GM23338 (cell line): Measurements from ENCODE around the gene TMX2. TPM values are rescaled to one million over a fixed set of nuclear protein-coding genes. Genes with fewer than 3 reads are reported as not detected.
A peak's percentile ranks its signal among the peaks of the same experiment; 100 is the strongest.

Experiments used
- ATAC-seq: fragments of 200-7000 bp; cut with Tn5 transposase; 3 replicates; pipeline ENCODE4 v1.9.1; 2020
- DNase-seq: peaks from one replicate; pipeline ENCODE4 v3.0.0-alpha.2; 2015; ENCODE audit warnings: low spot score
- H2AFZ ChIP-seq: fragments of 200-600 bp; sonication (generic); 2 replicates; pipeline ENCODE4 v1.8.0; 2016; ENCODE audit warnings: antibody characterized with exemption, mild to moderate bottlenecking, moderate library complexity
- H3F3A ChIP-seq: fragments of 200-600 bp; sonication (generic); replicated peaks from 2 replicates; pipeline ENCODE4 v1.8.0; 2017; ENCODE audit warnings: antibody characterized with exemption, mixed run types, low read depth
- H3K27ac ChIP-seq: fragments of 200-600 bp; sonication (generic); 2 replicates; pipeline ENCODE4 v1.6.1; 2016; ENCODE audit warnings: low read depth
- H3K27me3 ChIP-seq: fragments of 200-600 bp; sonication (generic); 2 replicates; pipeline ENCODE4 v1.8.0; 2016; ENCODE audit warnings: mild to moderate bottlenecking, mixed run types, moderate library complexity; ENCODE audit not compliant: insufficient read depth
- H3K36me3 ChIP-seq: fragments of 200-600 bp; sonication (generic); 2 replicates; pipeline ENCODE4 v1.8.0; 2016; ENCODE audit warnings: mild to moderate bottlenecking; ENCODE audit not compliant: insufficient read depth
- H3K4me1 ChIP-seq: fragments of 200-600 bp; sonication (generic); 2 replicates; pipeline ENCODE4 v1.8.0; 2016; ENCODE audit warnings: mild to moderate bottlenecking, moderate library complexity; ENCODE audit not compliant: insufficient read depth
- H3K4me2 ChIP-seq: fragments of 200-600 bp; sonication (generic); 2 replicates; pipeline ENCODE4 v1.7.1; 2017; ENCODE audit warnings: mixed run types
- H3K4me3 ChIP-seq: fragments of 200-600 bp; sonication (generic); 2 replicates; pipeline ENCODE4 v1.6.1; 2016; ENCODE audit warnings: mixed run types
- H3K79me2 ChIP-seq: fragments of 200-600 bp; sonication (generic); replicated peaks from 2 replicates; pipeline ENCODE4 v1.8.0; 2017; ENCODE audit warnings: mild to moderate bottlenecking; ENCODE audit not compliant: insufficient read depth
- H3K9me2 ChIP-seq: fragments of 200-600 bp; sonication (generic); 2 replicates; pipeline ENCODE4 v1.8.0; 2017; ENCODE audit not compliant: insufficient read depth
- H4K20me1 ChIP-seq: fragments of 200-600 bp; sonication (generic); replicated peaks from 2 replicates; pipeline ENCODE4 v1.8.0; 2017; ENCODE audit warnings: mild to moderate bottlenecking; ENCODE audit not compliant: insufficient read depth
- H3K27ac Mint-ChIP-seq: 2 replicates; pipeline ENCODE4 v1.8.0; 2020; ENCODE audit warnings: inconsistent platforms, mild to moderate bottlenecking, moderate library complexity, mixed read lengths
- H3K27me3 Mint-ChIP-seq: 3 replicates; pipeline ENCODE4 v1.8.0; 2022; ENCODE audit warnings: low read depth, mild to moderate bottlenecking, moderate library complexity, mixed read lengths, inconsistent platforms; ENCODE audit not compliant: insufficient read depth, poor library complexity
- H3K36me3 Mint-ChIP-seq: 3 replicates; pipeline ENCODE4 v1.8.0; 2021; ENCODE audit warnings: low read depth, mild to moderate bottlenecking, inconsistent platforms, moderate library complexity, mixed read lengths
- H3K4me1 Mint-ChIP-seq: 3 replicates; pipeline ENCODE4 v1.8.0; 2020; ENCODE audit warnings: mild to moderate bottlenecking, inconsistent platforms, mixed read lengths
- H3K4me3 Mint-ChIP-seq: 3 replicates; pipeline ENCODE4 v1.8.0; 2021; ENCODE audit warnings: moderate library complexity, mild to moderate bottlenecking, inconsistent platforms, mixed read lengths
- H3K9me3 Mint-ChIP-seq: 3 replicates; pipeline ENCODE4 v1.8.0; 2020; ENCODE audit warnings: moderate library complexity, mild to moderate bottlenecking, inconsistent platforms, mixed read lengths
- CREB1 ChIP-seq: fragments of 250-450 bp; sonication (Bioruptor Pico); IDR thresholded peaks from 2 replicates; pipeline ENCODE4 v1.5.0; 2020; ENCODE audit warnings: low read depth, mild to moderate bottlenecking, moderate library complexity
- EZH2 ChIP-seq: fragments of 200-600 bp; sonication (generic); IDR thresholded peaks from one replicate; pipeline ENCODE4 v1.8.0; 2017; ENCODE audit warnings: antibody characterized with exemption, mild to moderate bottlenecking, low read depth; ENCODE audit not compliant: unreplicated experiment
- EZH2phosphoT487 ChIP-seq: fragments of 200-600 bp; sonication (generic); IDR thresholded peaks from one replicate; pipeline ENCODE4 v1.8.1; 2018; ENCODE audit warnings: antibody characterized with exemption; ENCODE audit not compliant: unreplicated experiment
- JUNB ChIP-seq: IDR thresholded peaks from one replicate; pipeline ENCODE4 v1.6.1; 2016; ENCODE audit warnings: antibody characterized with exemption; ENCODE audit not compliant: unreplicated experiment
- STAT1 ChIP-seq: IDR thresholded peaks from one replicate; pipeline ENCODE4 v1.6.1; 2016; ENCODE audit warnings: antibody characterized with exemption; ENCODE audit not compliant: unreplicated experiment
- ZNF114 ChIP-seq: fragments of 250-450 bp; sonication (Bioruptor Pico); IDR thresholded peaks from 2 replicates; pipeline ENCODE4 v1.5.0; 2020; ENCODE audit warnings: mild to moderate bottlenecking, moderate library complexity
- ZNF331 ChIP-seq: fragments of 250-450 bp; sonication (Bioruptor Pico); IDR thresholded peaks from 2 replicates; pipeline ENCODE4 v1.5.0; 2020; ENCODE audit warnings: low read depth, mild to moderate bottlenecking, moderate library complexity
- polyA plus RNA-seq: library from polyadenylated mRNA; unstranded; fragments of >200 nt; fragmentation: Nextera tagmentation; extraction: Ambion mirVana; gene quantifications from 2 replicates; pipeline ENCODE4 v1.2.1, GENCODE V29; 2016
- total RNA-seq: library from RNA; depleted of rRNA; stranded (reverse); fragments of >200 nt; shearing (Covaris generic); gene quantifications from 2 replicates; pipeline ENCODE4 v1.2.3, GENCODE V29; 2014
- TF ChIP-seq, protein P1 (sequence below): IDR thresholded peaks from 2 replicates; pipeline ENCODE4 v1.6.1; 2016; ENCODE audit warnings: antibody characterized with exemption
- TF ChIP-seq, protein P2 (sequence below): IDR thresholded peaks from one replicate; pipeline ENCODE4 v1.6.1; 2018; ENCODE audit warnings: antibody characterized with exemption; ENCODE audit not compliant: unreplicated experiment
- TF ChIP-seq, protein P3 (sequence below): fragments of 250-450 bp; sonication (Bioruptor Pico); IDR thresholded peaks from 2 replicates; pipeline ENCODE4 v1.5.0; 2020; ENCODE audit warnings: mild to moderate bottlenecking, moderate library complexity
- TF ChIP-seq, protein P4 (sequence below), 2 experiments: fragments of 200-600 bp in 1 of 2; sonication (generic) in 1 of 2; conservative IDR thresholded peaks; 2 replicates each; pipeline versions ENCODE4 v1.5.1 to v1.6.1; 2016 to 2017; ENCODE audit warnings: antibody characterized with exemption in 2 of 2, low read depth in 2 of 2, mild to moderate bottlenecking in 2 of 2, moderate library complexity in 1 of 2

Gene TMX2
- total and polyA plus RNA-seq, 2 experiments from 2014 or later: 59.2 to 69.3 TPM

DNA sequence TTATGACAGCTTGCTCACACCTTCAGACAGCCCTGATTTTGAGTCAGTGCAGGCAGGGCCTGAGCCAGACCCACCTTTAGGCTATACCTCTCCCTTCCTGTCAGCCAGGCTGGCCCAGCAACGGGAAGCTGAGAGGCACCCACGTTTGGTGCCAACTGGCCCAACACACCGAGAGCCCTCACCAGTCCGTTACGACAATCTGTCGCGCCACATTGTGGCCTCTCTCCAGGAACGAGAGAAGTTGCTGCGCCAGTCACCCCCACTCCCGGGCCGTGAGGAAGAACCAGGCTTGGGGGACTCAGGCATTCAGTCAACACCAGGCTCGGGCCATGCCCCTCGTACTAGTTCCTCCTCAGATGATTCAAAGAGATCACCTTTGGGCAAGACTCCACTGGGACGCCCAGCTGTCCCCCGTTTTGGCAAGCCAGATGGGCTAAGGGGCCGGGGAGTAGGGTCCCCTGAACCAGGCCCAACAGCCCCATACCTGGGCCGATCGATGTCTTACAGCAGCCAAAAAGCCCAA is 13.5 kb upstream of the TMX2 start (continued):
- TF ChIP-seq ZNF331: no peak

DNA sequence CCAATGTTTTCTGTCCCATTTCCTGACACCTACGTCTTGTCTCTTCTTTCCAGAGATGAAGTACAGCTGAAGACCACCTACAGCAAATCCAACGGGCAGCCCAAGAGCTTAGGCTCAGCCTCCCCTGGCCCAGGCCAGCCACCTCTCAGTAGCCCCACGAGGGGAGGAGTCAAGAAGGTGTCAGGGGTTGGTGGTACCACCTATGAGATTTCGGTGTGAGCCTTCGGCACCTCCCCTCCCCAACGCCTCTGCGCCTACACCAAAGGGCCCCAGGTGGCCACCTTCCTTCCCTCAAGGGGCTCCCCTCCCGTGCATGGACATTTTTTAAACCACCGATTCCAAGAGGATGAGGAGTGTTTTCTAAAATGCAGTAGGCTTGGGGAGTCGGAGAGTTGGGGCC is 12.6 kb upstream of the TMX2 start:
- DNase-seq: peak; percentile 41
- peaks cover 83% of the 10 kb centered on the region for H3K36me3 Mint-ChIP-seq

More for the DNA sequence above, 12.6 kb upstream of the TMX2 start:
- H3K27me3 ChIP-seq: no peaks in the 10 kb centered on the region
- TF ChIP-seq, protein P1, sequence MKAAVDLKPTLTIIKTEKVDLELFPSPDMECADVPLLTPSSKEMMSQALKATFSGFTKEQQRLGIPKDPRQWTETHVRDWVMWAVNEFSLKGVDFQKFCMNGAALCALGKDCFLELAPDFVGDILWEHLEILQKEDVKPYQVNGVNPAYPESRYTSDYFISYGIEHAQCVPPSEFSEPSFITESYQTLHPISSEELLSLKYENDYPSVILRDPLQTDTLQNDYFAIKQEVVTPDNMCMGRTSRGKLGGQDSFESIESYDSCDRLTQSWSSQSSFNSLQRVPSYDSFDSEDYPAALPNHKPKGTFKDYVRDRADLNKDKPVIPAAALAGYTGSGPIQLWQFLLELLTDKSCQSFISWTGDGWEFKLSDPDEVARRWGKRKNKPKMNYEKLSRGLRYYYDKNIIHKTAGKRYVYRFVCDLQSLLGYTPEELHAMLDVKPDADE: no peak
- TF ChIP-seq, protein P2, sequence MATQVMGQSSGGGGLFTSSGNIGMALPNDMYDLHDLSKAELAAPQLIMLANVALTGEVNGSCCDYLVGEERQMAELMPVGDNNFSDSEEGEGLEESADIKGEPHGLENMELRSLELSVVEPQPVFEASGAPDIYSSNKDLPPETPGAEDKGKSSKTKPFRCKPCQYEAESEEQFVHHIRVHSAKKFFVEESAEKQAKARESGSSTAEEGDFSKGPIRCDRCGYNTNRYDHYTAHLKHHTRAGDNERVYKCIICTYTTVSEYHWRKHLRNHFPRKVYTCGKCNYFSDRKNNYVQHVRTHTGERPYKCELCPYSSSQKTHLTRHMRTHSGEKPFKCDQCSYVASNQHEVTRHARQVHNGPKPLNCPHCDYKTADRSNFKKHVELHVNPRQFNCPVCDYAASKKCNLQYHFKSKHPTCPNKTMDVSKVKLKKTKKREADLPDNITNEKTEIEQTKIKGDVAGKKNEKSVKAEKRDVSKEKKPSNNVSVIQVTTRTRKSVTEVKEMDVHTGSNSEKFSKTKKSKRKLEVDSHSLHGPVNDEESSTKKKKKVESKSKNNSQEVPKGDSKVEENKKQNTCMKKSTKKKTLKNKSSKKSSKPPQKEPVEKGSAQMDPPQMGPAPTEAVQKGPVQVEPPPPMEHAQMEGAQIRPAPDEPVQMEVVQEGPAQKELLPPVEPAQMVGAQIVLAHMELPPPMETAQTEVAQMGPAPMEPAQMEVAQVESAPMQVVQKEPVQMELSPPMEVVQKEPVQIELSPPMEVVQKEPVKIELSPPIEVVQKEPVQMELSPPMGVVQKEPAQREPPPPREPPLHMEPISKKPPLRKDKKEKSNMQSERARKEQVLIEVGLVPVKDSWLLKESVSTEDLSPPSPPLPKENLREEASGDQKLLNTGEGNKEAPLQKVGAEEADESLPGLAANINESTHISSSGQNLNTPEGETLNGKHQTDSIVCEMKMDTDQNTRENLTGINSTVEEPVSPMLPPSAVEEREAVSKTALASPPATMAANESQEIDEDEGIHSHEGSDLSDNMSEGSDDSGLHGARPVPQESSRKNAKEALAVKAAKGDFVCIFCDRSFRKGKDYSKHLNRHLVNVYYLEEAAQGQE: no peak
- TF ChIP-seq CREB1 (CRISPR knock-in tag) (no peak), EZH2 (no peak), ZNF114 (CRISPR knock-in tag) (no peak), STAT1 (no peak), EZH2phosphoT487 (no peak), JUNB (no peak)
- TF ChIP-seq, protein P3, sequence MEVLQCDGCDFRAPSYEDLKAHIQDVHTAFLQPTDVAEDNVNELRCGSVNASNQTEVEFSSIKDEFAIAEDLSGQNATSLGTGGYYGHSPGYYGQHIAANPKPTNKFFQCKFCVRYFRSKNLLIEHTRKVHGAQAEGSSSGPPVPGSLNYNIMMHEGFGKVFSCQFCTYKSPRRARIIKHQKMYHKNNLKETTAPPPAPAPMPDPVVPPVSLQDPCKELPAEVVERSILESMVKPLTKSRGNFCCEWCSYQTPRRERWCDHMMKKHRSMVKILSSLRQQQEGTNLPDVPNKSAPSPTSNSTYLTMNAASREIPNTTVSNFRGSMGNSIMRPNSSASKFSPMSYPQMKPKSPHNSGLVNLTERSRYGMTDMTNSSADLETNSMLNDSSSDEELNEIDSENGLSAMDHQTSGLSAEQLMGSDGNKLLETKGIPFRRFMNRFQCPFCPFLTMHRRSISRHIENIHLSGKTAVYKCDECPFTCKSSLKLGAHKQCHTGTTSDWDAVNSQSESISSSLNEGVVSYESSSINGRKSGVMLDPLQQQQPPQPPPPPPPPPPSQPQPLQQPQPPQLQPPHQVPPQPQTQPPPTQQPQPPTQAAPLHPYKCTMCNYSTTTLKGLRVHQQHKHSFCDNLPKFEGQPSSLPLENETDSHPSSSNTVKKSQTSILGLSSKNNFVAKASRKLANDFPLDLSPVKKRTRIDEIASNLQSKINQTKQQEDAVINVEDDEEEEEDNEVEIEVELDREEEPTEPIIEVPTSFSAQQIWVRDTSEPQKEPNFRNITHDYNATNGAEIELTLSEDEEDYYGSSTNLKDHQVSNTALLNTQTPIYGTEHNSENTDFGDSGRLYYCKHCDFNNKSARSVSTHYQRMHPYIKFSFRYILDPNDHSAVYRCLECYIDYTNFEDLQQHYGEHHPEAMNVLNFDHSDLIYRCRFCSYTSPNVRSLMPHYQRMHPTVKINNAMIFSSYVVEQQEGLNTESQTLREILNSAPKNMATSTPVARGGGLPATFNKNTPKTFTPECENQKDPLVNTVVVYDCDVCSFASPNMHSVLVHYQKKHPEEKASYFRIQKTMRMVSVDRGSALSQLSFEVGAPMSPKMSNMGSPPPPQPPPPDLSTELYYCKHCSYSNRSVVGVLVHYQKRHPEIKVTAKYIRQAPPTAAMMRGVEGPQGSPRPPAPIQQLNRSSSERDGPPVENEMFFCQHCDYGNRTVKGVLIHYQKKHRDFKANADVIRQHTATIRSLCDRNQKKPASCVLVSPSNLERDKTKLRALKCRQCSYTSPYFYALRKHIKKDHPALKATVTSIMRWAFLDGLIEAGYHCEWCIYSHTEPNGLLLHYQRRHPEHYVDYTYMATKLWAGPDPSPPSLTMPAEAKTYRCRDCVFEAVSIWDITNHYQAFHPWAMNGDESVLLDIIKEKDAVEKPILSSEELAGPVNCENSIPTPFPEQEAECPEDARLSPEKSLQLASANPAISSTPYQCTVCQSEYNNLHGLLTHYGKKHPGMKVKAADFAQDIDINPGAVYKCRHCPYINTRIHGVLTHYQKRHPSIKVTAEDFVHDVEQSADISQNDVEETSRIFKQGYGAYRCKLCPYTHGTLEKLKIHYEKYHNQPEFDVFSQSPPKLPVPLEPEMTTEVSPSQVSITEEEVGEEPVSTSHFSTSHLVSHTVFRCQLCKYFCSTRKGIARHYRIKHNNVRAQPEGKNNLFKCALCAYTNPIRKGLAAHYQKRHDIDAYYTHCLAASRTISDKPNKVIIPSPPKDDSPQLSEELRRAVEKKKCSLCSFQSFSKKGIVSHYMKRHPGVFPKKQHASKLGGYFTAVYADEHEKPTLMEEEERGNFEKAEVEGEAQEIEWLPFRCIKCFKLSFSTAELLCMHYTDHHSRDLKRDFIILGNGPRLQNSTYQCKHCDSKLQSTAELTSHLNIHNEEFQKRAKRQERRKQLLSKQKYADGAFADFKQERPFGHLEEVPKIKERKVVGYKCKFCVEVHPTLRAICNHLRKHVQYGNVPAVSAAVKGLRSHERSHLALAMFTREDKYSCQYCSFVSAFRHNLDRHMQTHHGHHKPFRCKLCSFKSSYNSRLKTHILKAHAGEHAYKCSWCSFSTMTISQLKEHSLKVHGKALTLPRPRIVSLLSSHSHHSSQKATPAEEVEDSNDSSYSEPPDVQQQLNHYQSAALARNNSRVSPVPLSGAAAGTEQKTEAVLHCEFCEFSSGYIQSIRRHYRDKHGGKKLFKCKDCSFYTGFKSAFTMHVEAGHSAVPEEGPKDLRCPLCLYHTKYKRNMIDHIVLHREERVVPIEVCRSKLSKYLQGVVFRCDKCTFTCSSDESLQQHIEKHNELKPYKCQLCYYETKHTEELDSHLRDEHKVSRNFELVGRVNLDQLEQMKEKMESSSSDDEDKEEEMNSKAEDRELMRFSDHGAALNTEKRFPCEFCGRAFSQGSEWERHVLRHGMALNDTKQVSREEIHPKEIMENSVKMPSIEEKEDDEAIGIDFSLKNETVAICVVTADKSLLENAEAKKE: no peak
- TF ChIP-seq, protein P4, sequence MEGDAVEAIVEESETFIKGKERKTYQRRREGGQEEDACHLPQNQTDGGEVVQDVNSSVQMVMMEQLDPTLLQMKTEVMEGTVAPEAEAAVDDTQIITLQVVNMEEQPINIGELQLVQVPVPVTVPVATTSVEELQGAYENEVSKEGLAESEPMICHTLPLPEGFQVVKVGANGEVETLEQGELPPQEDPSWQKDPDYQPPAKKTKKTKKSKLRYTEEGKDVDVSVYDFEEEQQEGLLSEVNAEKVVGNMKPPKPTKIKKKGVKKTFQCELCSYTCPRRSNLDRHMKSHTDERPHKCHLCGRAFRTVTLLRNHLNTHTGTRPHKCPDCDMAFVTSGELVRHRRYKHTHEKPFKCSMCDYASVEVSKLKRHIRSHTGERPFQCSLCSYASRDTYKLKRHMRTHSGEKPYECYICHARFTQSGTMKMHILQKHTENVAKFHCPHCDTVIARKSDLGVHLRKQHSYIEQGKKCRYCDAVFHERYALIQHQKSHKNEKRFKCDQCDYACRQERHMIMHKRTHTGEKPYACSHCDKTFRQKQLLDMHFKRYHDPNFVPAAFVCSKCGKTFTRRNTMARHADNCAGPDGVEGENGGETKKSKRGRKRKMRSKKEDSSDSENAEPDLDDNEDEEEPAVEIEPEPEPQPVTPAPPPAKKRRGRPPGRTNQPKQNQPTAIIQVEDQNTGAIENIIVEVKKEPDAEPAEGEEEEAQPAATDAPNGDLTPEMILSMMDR (conservative IDR thresholded peaks at IDR 0.05; ENCODE audit: low read depth in 2 of 2): no peak
- H3K9me3 Mint-ChIP-seq: no peaks in the 10 kb centered on the region
- H3K4me3 Mint-ChIP-seq: no peak overlapping the region
- no peaks in the 10 kb centered on the region for H3K9me2 ChIP-seq
- peaks cover 33% of the 10 kb centered on the region for H3K36me3 ChIP-seq
- no peak overlapping the region for H3K27ac Mint-ChIP-seq
- H3K27ac ChIP-seq: no peak overlapping the region; the same call in 1 of the 2 replicates
- no peak overlapping the region for H3K4me2 ChIP-seq
- H2AFZ ChIP-seq: no peak overlapping the region
- H4K20me1 ChIP-seq: peaks cover 11% of the 10 kb centered on the region
- no peaks in the 10 kb centered on the region for H3K4me1 Mint-ChIP-seq
- H3F3A ChIP-seq: peaks cover 17% of the 10 kb centered on the region
- peak; percentile 77 for ATAC-seq
- peaks cover 12% of the 10 kb centered on the region for H3K27me3 Mint-ChIP-seq
- no peaks in the 10 kb centered on the region for H3K79me2 ChIP-seq
- H3K4me1 ChIP-seq: no peaks in the 10 kb centered on the region
- no peak overlapping the region for H3K4me3 ChIP-seq
